MM.1S (cell line): ENCODE results near the gene SPACA7.

Experiments used
- DNase-seq: peaks from one replicate; pipeline ENCODE4 v3.0.0-alpha.2; 2015
- H2AFZ ChIP-seq: fragments of 300-600 bp; sonication (generic); 2 replicates; pipeline ENCODE4 v1.6.0; 2016; ENCODE audit warnings: antibody characterized with exemption, low read length
- H3F3A ChIP-seq: fragments of 300-600 bp; sonication (generic); 2 replicates; pipeline ENCODE4 v1.6.1; 2016; ENCODE audit warnings: mild to moderate bottlenecking, antibody characterized with exemption, low read length, moderate library complexity, mixed read lengths; ENCODE audit not compliant: insufficient read depth
- H3K27ac ChIP-seq: fragments of 300-600 bp; sonication (generic); 2 replicates; pipeline ENCODE4 v1.5.1; 2016; ENCODE audit warnings: mild to moderate bottlenecking, low read length
- H3K27me3 ChIP-seq: fragments of 300-600 bp; sonication (generic); replicated peaks from 2 replicates; pipeline ENCODE4 v1.6.0; 2016; ENCODE audit warnings: low read length; ENCODE audit not compliant: insufficient read depth
- H3K36me3 ChIP-seq: fragments of 300-600 bp; sonication (generic); replicated peaks from 2 replicates; pipeline ENCODE4 v1.6.1; 2016; ENCODE audit warnings: mild to moderate bottlenecking, low read length, mixed read lengths; ENCODE audit not compliant: insufficient read depth
- H3K4me1 ChIP-seq: fragments of 300-600 bp; sonication (generic); 2 replicates; pipeline ENCODE4 v1.6.1; 2016; ENCODE audit warnings: low read length, mixed read lengths
- H3K4me2 ChIP-seq: fragments of 300-600 bp; sonication (generic); 2 replicates; pipeline ENCODE4 v1.6.0; 2016; ENCODE audit warnings: low read depth, low read length
- H3K4me3 ChIP-seq: fragments of 300-600 bp; sonication (generic); 2 replicates; pipeline ENCODE4 v1.5.1; 2016; ENCODE audit warnings: low read length, mixed read lengths
- H3K79me2 ChIP-seq: fragments of 300-600 bp; sonication (generic); 2 replicates; pipeline ENCODE4 v1.6.1; 2016; ENCODE audit warnings: mixed run types, low read length, mixed read lengths
- H3K9ac ChIP-seq: fragments of 300-600 bp; sonication (generic); 2 replicates; pipeline ENCODE4 v1.6.1; 2016; ENCODE audit warnings: low read length, mixed read lengths
- H3K9me2 ChIP-seq: fragments of 300-600 bp; sonication (generic); replicated peaks from 2 replicates; pipeline ENCODE4 v1.6.1; 2016; ENCODE audit warnings: mild to moderate bottlenecking, low read length, mixed read lengths; ENCODE audit not compliant: insufficient read depth
- H3K9me3 ChIP-seq: fragments of 300-600 bp; sonication (generic); replicated peaks from 2 replicates; pipeline ENCODE4 v1.6.1; 2016; ENCODE audit warnings: mild to moderate bottlenecking, low read length, mixed read lengths; ENCODE audit not compliant: insufficient read depth
- H4K20me1 ChIP-seq: fragments of 300-600 bp; sonication (generic); 2 replicates; pipeline ENCODE4 v1.6.1; 2016; ENCODE audit warnings: mild to moderate bottlenecking, low read length, moderate library complexity, mixed read lengths; ENCODE audit not compliant: insufficient read depth
- CTCF ChIP-seq: fragments of 300-600 bp; sonication (generic); IDR thresholded peaks from 2 replicates; pipeline ENCODE4 v1.5.1; 2016; ENCODE audit warnings: antibody characterized with exemption, low read length, mixed read lengths
- EZH2 ChIP-seq: fragments of 300-600 bp; sonication (generic); optimal IDR thresholded peaks from 2 replicates; pipeline ENCODE3; 2017; ENCODE audit warnings: low read depth, mild to moderate bottlenecking, antibody characterized with exemption, low read length, mixed read lengths
- EZH2phosphoT487 ChIP-seq: fragments of 300-600 bp; sonication (generic); IDR thresholded peaks from 2 replicates; pipeline ENCODE4 v1.6.1; 2018; ENCODE audit warnings: antibody characterized with exemption, low read length

Gene SPACA7

GRCh38 chr13:112462408-112462807, 86.3 kb downstream of the SPACA7 start:
- Histone ChIP-seq H3K9ac (no peak overlapping the region), H3K79me2 (no peaks in the 10 kb centered on the region), H4K20me1 (no peaks in the 10 kb centered on the region), H3K9me2 (no peaks in the 10 kb centered on the region), H3K27ac (no peak overlapping the region), H3F3A (peaks cover 2% of the 10 kb centered on the region; the same call in 1 of the 2 replicates), H3K27me3 (no peaks in the 10 kb centered on the region), H3K4me3 (no peak overlapping the region), H3K4me2 (no peak overlapping the region), H2AFZ (no peak overlapping the region), H3K9me3 (peaks cover 6% of the 10 kb centered on the region; the same call in 1 of the 2 replicates), H3K4me1 (peaks cover 6% of the 10 kb centered on the region), H3K36me3 (no peaks in the 10 kb centered on the region)
- no peak for DNase-seq
- no peak for TF ChIP-seq CTCF
- TF ChIP-seq EZH2phosphoT487, result no peak
- no peak for TF ChIP-seq EZH2

GRCh38 chr13:112464720-112465119, 88.6 kb downstream of the SPACA7 start:
- TF ChIP-seq EZH2, result no peak
- no peak for TF ChIP-seq CTCF
- TF ChIP-seq EZH2phosphoT487, result no peak
- Histone ChIP-seq H3K4me1 (no peaks in the 10 kb centered on the region), H3K27ac (no peak overlapping the region), H3K9me2 (no peaks in the 10 kb centered on the region), H3K9me3 (peaks cover 6% of the 10 kb centered on the region; the same call in 1 of the 2 replicates), H2AFZ (no peak overlapping the region), H4K20me1 (no peaks in the 10 kb centered on the region), H3K9ac (no peak overlapping the region), H3K4me2 (no peak overlapping the region), H3K36me3 (no peaks in the 10 kb centered on the region), H3K79me2 (no peaks in the 10 kb centered on the region), H3F3A (no peaks in the 10 kb centered on the region), H3K4me3 (no peak overlapping the region), H3K27me3 (no peaks in the 10 kb centered on the region)
- DNase-seq, result no peak

GRCh38 chr13:112465251-112466131, 89.3 kb downstream of the SPACA7 start:
- H3K27ac ChIP-seq, result no peak overlapping the region
- H3K27me3 ChIP-seq, result no peaks in the 10 kb centered on the region
- no peaks in the 10 kb centered on the region for H3K9me2 ChIP-seq
- TF ChIP-seq CTCF, result no peak
- no peak overlapping the region for H3K4me2 ChIP-seq
- H3K36me3 ChIP-seq, result no peaks in the 10 kb centered on the region
- DNase-seq, result no peak
- H3K9ac ChIP-seq, result no peak overlapping the region
- H2AFZ ChIP-seq, result no peak overlapping the region
- H3K9me3 ChIP-seq, result peaks cover 6% of the 10 kb centered on the region; the same call in 1 of the 2 replicates
- H3K4me1 ChIP-seq, result no peaks in the 10 kb centered on the region
- H4K20me1 ChIP-seq, result no peaks in the 10 kb centered on the region
- no peaks in the 10 kb centered on the region for H3K79me2 ChIP-seq
- no peaks in the 10 kb centered on the region for H3F3A ChIP-seq
- no peak overlapping the region for H3K4me3 ChIP-seq
